Activated naive CD4-positive, alpha-beta T cell treated with Interleukin-2 at 50 U/mL for 16 hours (primary cell): ENCODE measurements around the gene LRRN3.

ENCODE experiments used
- DNase-seq: peaks from one replicate; pipeline ENCODE4 v3.0.0-alpha.2; 2020

The LRRN3 gene

DNA sequence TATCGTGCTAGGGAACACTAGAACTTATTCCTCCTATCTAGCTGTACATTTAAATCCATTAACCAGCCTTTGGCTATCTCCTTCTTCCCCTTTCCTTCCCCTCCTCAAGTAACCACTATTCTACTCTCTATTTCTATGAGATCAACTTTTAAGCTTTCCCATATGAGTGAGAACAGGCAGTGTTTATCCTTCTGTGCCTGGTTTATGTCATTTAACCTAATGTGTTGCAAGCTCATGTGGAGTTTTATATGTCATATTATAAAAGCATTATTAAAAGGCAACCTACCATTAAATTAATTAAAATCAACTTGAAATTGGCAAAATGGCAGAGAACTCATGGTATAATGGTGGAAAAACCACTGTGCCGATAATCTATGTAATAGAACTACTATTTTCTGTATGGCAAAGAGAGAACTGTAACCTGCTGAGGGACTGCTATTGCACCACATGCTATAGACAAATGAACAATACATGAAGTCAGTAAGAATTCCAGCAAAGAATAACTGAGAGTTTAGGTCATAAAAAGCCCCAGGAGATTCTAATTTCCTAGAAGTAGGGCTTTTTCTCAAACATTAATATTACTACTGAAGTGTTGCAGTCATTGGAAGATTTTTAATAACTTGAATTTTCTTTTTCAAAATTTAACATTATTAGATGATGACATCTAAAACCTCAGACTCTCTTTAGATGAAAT lies 81.8 kb downstream of the LRRN3 start:
- no peak for DNase-seq

DNA sequence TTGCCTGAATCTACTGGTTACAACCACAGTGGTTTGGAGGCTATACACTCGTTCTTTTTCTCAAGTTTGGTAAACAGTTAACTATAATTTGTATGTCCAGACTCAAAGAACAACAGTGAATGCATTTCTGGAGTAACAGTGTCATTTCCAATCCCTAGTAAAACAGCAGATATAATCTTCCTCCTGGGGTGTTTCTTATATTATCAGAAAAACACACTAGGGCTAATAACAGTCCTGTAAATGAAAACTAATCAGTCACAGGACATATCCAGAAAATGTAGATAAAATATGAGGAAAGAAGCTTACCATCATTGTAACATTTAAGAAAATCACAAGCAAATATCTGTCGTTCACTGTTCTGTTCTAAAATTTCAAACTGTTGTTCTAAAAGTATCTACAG lies 82.6 kb downstream of the LRRN3 start:
- no peak for DNase-seq

DNA sequence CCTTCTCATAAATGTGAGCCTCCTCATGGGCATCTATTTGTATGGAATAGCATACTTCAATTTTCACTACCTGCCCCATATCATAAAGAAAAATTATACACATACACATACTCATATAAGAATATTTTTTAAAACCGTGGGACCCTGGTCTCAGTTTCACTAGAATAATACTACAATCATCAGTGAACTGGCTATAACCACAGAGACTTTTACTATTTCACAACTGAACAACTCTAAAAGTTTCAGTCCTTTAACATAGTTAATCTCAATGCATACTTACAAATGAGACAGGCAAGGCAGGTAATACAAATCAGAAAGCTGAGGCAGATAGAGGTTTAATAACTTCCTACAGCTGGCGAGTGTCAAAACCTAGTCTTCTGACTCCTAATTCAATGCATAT lies 83.1 kb downstream of the LRRN3 start:
- no peak for DNase-seq

DNA sequence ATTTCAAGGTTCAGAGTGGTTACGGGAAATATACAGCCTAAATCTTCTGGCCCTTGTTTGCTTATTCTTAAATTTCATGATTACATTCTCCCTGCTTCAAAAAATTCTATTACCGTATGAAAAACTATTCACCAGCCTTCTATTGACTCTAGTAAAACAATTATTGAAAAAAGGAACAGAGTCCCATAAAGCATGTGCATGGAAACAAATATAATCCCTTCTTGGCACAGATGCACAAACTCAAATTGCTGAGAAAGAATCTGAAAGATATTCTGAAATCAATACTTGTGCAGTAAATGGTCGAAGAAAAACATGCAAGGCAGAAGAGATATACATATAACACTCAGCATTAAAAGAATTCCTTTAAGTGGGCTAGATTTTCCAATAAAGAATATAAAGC lies 83.6 kb downstream of the LRRN3 start:
- DNase-seq: no peak
